GDM1 (cell line): ENCODE data around the gene KCNE2.

Source experiments
- DNase-seq: peaks from one replicate; lab custom pipeline; 2025; lab: John Stamatoyannopoulos, UW

The KCNE2 gene

GRCh38 chr21:34363733-34364132 is at the start of gene KCNE2:
Gene KCNE2, plus strand, starts transcription at chr21:34364006. Its CDS starts 6,473 bp downstream, at chr21:34370479.
- no peak for DNase-seq

GRCh38 chr21:34319585-34319984 is 44.2 kb upstream of the KCNE2 start:
- no peak for DNase-seq

- no peak for DNase-seq
Observed at GRCh38 chr21:34320011-34320410, 43.8 kb upstream of the KCNE2 start.

- no peak for DNase-seq
Observed at GRCh38 chr21:34330055-34330454, 33.8 kb upstream of the KCNE2 start.

DNA sequence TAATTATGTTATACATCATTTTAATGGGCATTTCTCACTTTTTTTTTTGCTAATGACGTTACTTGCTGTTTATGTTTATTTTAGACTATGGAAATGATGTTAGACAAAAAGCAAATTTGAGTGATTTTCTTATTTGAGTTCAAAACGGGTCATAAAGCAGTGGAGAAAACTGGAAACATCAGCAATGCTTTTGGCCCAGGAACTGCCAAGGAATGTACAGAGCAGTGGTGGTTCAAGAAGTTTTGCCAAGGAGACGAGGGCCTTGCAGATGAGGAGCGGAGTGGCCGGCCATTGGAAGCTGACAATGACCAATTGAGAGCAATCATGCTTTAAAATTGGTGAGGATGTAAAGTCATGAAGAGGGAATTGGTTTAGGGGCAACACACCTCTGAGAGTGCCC is 32.1 kb upstream of the KCNE2 start:
- no peak for DNase-seq

- no peak for DNase-seq
Observed at GRCh38 chr21:34332347-34332746, 31.5 kb upstream of the KCNE2 start.

DNA sequence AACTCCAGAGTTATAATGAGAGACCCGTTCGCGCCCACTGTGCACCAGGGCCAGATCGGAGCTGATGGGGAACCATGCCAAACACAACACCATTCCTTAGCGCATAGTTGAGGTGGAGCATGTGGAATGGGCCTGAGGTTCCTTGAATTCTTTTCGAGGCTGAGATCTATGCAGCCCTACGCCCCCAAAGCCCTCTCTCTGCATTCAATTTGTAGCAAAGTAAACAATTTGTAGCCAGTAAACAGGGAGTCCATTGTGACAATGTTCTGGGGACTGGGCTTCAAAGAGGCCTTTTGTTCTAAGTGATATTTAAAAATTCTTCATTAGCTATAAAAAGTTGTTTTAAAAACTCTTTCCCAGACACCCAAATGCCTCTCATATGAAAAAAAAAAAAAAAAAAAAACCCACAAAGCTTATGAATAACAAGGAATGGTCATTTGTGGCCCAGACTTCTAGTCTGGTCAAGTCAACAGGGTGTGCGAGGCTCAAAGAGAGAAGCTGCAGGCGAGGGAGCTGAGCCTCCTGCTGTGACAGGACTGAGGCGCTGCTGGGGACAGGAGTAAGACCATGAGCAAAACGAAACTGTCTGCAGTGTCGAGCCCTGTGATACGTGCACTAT is 30.6 kb upstream of the KCNE2 start:
- no peak for DNase-seq

- no peak for DNase-seq
Observed at GRCh38 chr21:34335316-34335715, 28.5 kb upstream of the KCNE2 start.

DNA sequence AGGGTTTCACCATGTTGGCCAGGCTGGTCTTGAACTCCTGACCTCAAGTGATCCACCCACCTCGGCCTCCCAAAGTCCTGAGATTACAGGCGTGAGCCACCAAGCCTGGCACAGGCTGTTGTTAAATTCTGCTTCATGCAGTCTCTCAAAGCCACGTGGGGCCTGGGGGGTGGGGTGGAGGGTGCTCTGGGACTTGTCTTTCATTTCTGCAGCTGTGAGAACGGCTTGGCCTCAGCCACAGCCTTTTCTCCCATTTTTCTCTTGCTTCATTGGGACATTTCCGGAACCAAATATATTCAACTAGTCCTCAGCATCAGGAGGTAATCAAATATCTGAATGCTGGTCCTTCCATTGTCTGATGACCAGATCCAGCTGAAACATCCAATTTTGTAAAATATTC is 27.6 kb upstream of the KCNE2 start:
- DNase-seq: no peak

GRCh38 chr21:34336756-34337391 is 26.9 kb upstream of the KCNE2 start:
- DNase-seq: no peak

DNA sequence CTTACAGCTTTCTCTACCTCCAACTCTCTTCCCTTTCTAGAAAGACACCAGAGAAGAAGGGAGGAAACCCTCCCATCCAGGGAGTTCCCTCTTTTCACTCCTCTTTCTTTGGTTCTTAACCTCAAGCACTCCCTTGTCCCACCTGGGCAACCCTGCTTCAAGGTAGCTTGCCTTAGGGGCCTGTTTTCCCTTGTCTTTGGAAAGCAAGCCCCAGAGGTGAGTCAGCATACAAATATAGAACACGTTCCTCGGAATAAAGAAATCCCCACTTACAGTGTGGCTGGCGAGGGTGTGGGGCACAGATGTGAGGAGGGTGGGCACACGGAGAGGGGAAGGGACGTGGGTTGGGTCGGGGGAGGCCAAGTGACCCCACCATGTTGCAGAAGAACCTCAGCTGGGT is 26.1 kb upstream of the KCNE2 start:
- no peak for DNase-seq

GRCh38 chr21:34338226-34338625 is 25.6 kb upstream of the KCNE2 start:
- DNase-seq: no peak

DNA sequence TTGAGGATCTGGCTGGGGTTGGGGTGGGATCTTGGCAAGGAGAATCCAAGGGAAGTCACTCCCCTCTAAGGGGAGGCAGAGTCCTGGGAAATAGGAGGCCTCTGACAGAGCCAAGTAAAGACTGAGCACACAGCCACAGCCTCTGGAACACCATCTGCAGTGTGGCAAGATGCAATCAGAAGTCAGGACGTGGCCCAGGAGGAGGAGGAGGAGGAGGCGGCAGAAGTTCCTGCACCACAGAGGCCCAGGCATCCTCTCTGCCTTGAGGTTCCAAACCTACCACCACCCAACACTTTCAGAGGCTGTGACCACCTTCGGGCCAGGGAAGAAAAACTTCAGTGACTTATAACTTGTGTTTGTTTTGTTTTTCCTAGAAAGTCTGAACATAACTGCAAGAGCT is 23.7 kb upstream of the KCNE2 start:
- DNase-seq: no peak

DNA sequence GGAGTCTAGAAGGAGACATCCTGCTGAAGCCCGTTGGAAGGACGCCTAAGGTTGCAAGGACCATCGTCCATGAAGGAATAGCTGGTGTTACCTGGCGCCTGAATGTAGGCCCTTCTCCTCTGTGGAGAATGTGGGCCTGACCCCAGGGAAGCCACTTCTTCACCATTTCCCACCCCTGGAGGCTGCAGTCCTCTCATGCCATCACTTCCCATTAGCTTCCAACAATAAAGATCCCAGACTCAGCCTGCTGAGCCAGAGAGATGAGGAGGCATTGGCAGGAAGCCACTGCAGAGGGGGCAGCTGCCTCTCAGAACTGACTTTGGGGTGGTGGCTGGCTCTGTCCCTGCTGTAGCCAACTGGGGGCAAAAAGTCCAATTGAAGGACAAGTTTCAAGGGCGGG is 21.3 kb upstream of the KCNE2 start:
- no peak for DNase-seq

DNA sequence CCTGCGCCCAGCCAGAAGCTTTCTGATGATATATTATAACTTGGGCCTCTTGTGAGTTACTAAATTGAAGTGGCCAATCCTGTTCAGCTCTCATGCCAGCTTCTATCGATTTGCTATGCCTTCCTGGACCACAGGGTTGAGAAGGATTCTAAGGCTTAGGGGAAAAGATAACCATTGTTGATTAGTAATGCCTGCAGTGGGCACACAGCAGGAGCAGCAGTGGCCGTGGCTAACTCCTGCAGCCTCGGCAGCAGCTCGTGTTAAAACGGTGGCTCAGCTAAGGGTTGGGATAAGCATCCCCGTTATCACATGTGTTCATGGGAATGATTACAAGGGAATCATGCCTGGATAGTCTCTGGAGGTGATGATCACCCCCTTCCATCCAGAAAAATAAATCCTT is 20.5 kb upstream of the KCNE2 start:
- DNase-seq: no peak

DNA sequence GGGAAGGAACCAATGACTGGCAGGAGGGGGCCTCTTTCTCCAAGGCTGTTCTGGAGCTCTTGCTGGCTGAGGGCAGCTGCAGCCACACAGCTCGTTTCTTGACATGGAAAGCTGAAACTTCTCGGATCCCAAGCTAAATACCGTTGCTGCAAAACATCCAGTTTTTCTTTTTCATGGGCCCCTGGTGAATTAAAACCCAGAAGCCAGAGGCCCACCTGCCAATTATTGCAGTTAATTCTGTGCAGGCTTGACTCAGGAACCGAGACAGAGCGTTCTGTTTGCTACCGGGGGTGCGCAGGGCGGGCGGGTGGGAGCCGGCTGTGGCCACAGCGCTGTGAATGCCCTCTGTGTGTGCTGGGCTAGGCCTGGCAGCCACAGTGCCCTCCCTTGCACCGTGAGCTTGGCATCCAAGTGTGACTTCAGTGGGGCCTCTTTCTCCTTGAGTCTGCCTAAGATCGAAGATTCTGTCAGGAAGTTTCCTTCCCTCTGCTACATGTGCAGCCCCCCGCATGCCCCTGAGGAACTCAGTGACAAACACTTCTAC is 19.9 kb upstream of the KCNE2 start:
- DNase-seq: no peak

DNA sequence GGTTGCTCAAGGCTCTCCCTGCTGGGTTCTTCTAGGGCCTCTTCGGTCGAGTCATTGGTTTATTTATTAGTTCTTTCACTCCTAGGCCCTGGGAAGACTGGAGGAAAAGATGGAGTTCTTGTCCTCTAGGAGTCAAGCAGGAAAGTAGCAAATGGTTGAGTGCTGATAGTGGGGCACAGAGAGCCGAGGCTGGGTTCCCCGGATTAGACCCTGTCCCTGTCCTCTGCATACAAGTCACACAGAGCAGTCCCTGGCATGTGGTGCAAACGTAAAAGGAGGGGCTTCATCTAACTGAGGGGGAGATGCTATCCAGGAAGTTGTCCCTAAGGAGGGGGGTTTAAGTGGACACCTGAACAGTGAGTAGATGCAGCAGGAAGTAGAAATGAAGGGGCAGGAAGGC is 19.2 kb upstream of the KCNE2 start:
- no peak for DNase-seq

GRCh38 chr21:34345091-34345871 is 18.5 kb upstream of the KCNE2 start:
- no peak for DNase-seq

- DNase-seq: no peak
Observed at GRCh38 chr21:34345892-34346291, 17.9 kb upstream of the KCNE2 start.

GRCh38 chr21:34348890-34349519 is 14.8 kb upstream of the KCNE2 start:
- no peak for DNase-seq

DNA sequence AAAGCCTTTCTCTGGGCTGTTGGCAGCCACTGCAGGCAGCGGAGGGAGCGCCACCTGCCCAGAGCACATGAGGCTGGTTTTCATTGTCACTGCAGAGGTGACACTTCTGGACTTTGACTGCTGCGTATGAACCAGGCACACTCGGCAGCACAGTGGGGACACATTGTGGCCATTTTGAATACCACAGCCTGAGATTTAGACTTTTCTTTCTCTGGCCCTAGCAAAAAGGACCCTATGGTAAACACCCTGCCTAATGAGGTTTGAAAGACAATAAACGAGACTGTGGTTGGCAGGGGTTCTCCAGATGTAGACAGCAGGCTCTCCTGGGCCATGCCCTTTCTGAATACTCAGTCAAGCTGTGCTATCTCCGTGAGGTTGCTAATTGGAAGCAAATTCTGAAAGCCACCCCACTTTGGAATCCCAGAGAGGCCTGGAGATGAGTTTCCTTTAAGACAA is 12.0 kb upstream of the KCNE2 start:
- peak; percentile 48 for DNase-seq

DNA sequence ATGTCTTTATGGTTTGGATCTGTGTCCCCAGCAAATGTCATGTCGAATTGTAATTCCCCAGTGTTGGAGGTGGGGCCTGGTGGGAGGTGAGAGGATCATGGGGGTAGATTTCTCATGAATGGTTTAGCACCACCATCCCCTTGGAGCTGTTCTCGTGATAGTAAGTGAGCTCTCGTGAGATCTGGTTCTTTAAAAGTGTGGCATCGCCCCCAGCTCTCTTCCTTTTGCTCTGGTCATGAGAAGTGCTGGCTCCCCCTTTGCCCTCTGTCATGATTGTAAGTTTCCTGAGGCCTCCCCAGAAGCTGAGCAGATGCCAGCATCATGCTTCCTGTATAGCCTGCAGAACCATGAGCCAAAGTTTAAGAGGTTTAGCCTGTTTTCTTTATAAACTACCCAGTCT is 11.2 kb upstream of the KCNE2 start:
- DNase-seq: no peak

DNA sequence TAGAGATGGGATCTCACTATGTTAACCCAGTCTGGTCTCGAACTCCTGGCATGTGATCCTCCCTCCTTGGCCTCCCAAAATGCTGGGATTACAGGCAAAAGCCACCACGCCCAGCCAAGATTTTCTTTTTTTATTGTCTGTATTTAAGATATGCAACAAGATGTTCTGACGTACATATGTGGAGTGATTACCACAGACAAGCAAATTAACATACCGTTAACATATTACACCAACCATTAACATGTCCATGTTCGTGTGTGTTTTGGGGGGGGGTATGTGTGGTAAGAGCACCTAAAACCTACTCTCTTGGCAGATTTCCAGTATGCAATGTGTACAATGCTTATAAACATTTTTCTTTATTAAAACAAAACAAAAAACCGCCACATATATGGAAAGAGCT is 10.6 kb upstream of the KCNE2 start:
- DNase-seq: no peak
